ENCODE measurements around the gene ABCA7. TPM values are rescaled to one million over a fixed set of nuclear protein-coding genes. Genes with fewer than 3 reads are reported as not detected.
A peak's percentile ranks its signal among the peaks of the same experiment; 100 is the strongest.

The ABCA7 gene
- total and polyA plus RNA-seq, 2 of the 13 experiments (the other 11 are each of a cell fraction or from before 2014, with no cell fraction given) = 4.4 to 32.4 TPM

DNA sequence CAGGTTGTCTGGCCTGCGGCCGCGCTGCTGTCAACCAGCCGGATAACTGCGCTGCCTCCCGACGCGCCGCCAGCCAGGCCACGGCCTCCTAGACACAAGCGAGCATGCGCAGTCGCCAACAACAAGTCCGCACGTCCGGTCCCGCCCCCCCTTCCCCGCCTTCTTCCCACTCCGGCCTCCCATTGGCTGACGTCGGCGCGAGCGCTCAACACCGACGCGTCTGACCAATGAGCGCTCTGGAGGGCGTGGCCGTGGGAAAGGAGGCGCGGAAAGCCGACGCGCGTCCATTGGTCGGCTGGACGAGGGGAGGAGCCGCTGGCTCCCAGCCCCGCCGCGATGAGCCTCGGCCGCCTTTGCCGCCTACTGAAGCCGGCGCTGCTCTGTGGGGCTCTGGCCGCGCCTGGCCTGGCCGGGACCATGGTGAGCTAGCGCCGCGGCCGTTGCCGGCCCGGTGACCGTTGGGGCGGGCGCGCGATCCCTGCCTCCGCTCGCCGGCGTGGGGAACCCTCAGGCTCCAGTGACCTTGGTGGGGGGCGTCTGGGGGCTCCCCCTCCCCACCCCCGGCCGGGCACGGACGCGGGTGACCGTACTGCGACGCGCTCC is 63.9 kb downstream of the ABCA7 start, which contains the start of gene GPX4 (continued):
- TF ChIP-seq, protein P1, sequence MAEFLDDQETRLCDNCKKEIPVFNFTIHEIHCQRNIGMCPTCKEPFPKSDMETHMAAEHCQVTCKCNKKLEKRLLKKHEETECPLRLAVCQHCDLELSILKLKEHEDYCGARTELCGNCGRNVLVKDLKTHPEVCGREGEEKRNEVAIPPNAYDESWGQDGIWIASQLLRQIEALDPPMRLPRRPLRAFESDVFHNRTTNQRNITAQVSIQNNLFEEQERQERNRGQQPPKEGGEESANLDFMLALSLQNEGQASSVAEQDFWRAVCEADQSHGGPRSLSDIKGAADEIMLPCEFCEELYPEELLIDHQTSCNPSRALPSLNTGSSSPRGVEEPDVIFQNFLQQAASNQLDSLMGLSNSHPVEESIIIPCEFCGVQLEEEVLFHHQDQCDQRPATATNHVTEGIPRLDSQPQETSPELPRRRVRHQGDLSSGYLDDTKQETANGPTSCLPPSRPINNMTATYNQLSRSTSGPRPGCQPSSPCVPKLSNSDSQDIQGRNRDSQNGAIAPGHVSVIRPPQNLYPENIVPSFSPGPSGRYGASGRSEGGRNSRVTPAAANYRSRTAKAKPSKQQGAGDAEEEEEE (CRISPR knock-in tag; IDR thresholded peaks at IDR 0.05; ENCODE audit: borderline replicate concordance) = no peak
- TF ChIP-seq EEA1 (CRISPR knock-in tag; IDR thresholded peaks at IDR 0.05; ENCODE audit: borderline replicate concordance) (peak; percentile 86; the same call in 1 of the 2 replicates), ZNF737 (CRISPR knock-in tag; IDR thresholded peaks at IDR 0.05; ENCODE audit: borderline replicate concordance) (no peak), ZNF260 (CRISPR knock-in tag; IDR thresholded peaks at IDR 0.05; ENCODE audit: borderline replicate concordance, low read depth) (no peak), ZNF83 (CRISPR knock-in tag; IDR thresholded peaks at IDR 0.05; ENCODE audit: borderline replicate concordance) (no peak), PHF20 (CRISPR knock-in tag; IDR thresholded peaks at IDR 0.05) (peak; percentile 48; the same call in 1 of the 2 replicates), GABPA (IDR thresholded peaks at IDR 0.05; ENCODE audit: low read depth, low read length) (no peak), GABPA (CRISPR knock-in tag; IDR thresholded peaks at IDR 0.05; ENCODE audit: low read depth) (peak; percentile 68), ZBTB7A (CRISPR knock-in tag; IDR thresholded peaks at IDR 0.05) (peak; percentile 90; the same call in 1 of the 2 replicates), KLF6 (CRISPR knock-in tag; IDR thresholded peaks at IDR 0.05) (peak; percentile 79), SPEN (CRISPR knock-in tag; IDR thresholded peaks at IDR 0.05; ENCODE audit: low read depth) (peak; percentile 57), ZNF333 (CRISPR knock-in tag; IDR thresholded peaks at IDR 0.05; ENCODE audit: borderline replicate concordance) (0 out of 2 replicates have a peak, but pooled peaks have one; percentile 76), KLF13 (CRISPR knock-in tag; IDR thresholded peaks at IDR 0.05) (no peak), ZMYM2 (CRISPR knock-in tag; IDR thresholded peaks at IDR 0.05) (no peak), SP1 (IDR thresholded peaks at IDR 0.05) (no peak), SP1 (CRISPR knock-in tag; IDR thresholded peaks at IDR 0.05) (peak; percentile 97), STAG1 (CRISPR knock-in tag; IDR thresholded peaks at IDR 0.05) (no peak; the same call in 1 of the 2 replicates)
- TF ChIP-seq, protein P2, sequence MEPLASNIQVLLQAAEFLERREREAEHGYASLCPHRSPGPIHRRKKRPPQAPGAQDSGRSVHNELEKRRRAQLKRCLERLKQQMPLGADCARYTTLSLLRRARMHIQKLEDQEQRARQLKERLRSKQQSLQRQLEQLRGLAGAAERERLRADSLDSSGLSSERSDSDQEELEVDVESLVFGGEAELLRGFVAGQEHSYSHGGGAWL (CRISPR knock-in tag; IDR thresholded peaks at IDR 0.05) = no peak
- TF ChIP-seq, protein P3, sequence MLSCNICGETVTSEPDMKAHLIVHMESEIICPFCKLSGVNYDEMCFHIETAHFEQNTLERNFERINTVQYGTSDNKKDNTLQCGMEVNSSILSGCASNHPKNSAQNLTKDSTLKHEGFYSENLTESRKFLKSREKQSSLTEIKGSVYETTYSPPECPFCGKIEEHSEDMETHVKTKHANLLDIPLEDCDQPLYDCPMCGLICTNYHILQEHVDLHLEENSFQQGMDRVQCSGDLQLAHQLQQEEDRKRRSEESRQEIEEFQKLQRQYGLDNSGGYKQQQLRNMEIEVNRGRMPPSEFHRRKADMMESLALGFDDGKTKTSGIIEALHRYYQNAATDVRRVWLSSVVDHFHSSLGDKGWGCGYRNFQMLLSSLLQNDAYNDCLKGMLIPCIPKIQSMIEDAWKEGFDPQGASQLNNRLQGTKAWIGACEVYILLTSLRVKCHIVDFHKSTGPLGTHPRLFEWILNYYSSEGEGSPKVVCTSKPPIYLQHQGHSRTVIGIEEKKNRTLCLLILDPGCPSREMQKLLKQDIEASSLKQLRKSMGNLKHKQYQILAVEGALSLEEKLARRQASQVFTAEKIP (CRISPR knock-in tag; IDR thresholded peaks at IDR 0.05; ENCODE audit: borderline replicate concordance) = no peak
- TF ChIP-seq, protein P4, sequence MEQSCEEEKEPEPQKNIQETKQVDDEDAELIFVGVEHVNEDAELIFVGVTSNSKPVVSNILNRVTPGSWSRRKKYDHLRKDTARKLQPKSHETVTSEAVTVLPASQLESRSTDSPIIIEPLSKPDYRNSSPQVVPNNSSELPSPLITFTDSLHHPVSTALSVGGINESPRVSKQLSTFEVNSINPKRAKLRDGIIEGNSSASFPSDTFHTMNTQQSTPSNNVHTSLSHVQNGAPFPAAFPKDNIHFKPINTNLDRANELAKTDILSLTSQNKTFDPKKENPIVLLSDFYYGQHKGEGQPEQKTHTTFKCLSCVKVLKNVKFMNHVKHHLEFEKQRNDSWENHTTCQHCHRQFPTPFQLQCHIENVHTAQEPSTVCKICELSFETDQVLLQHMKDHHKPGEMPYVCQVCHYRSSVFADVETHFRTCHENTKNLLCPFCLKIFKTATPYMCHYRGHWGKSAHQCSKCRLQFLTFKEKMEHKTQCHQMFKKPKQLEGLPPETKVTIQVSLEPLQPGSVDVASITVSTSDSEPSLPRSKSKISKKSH (CRISPR knock-in tag; IDR thresholded peaks at IDR 0.05; ENCODE audit: borderline replicate concordance) = no peak; the same call in 1 of the 2 replicates
- TF ChIP-seq, protein P5, sequence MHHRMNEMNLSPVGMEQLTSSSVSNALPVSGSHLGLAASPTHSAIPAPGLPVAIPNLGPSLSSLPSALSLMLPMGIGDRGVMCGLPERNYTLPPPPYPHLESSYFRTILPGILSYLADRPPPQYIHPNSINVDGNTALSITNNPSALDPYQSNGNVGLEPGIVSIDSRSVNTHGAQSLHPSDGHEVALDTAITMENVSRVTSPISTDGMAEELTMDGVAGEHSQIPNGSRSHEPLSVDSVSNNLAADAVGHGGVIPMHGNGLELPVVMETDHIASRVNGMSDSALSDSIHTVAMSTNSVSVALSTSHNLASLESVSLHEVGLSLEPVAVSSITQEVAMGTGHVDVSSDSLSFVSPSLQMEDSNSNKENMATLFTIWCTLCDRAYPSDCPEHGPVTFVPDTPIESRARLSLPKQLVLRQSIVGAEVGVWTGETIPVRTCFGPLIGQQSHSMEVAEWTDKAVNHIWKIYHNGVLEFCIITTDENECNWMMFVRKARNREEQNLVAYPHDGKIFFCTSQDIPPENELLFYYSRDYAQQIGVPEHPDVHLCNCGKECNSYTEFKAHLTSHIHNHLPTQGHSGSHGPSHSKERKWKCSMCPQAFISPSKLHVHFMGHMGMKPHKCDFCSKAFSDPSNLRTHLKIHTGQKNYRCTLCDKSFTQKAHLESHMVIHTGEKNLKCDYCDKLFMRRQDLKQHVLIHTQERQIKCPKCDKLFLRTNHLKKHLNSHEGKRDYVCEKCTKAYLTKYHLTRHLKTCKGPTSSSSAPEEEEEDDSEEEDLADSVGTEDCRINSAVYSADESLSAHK (CRISPR knock-in tag; IDR thresholded peaks at IDR 0.05; ENCODE audit: borderline replicate concordance) = no peak
- TF ChIP-seq, protein P6, sequence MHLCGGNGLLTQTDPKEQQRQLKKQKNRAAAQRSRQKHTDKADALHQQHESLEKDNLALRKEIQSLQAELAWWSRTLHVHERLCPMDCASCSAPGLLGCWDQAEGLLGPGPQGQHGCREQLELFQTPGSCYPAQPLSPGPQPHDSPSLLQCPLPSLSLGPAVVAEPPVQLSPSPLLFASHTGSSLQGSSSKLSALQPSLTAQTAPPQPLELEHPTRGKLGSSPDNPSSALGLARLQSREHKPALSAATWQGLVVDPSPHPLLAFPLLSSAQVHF (CRISPR knock-in tag; IDR thresholded peaks at IDR 0.05) = no peak

All from HepG2 (cell line).